HepG2 (cell line): ENCODE results near the gene C16orf54. TPM values are rescaled to one million over a fixed set of nuclear protein-coding genes. Genes with fewer than 3 reads are reported as not detected.
A peak's percentile ranks its signal among the peaks of the same experiment; 100 is the strongest.

ENCODE experiments used
- CREB1 ChIP-seq, 2 experiments: fragments of 450-650 bp in 1 of 2; IDR thresholded peaks; 2 replicates each; pipeline ENCODE4 v1.6.1; 2016 to 2017; ENCODE audit warnings: control low read depth in 1 of 2, mild to moderate bottlenecking in 1 of 2, missing compliant biosample characterization in 1 of 2, missing genetic modification characterization in 1 of 2
- FLYWCH1 ChIP-seq: sonication (generic); formaldehyde crosslinking; IDR thresholded peaks from 2 replicates; pipeline ENCODE4 v1.8.1; 2023; ENCODE audit warnings: mild to moderate bottlenecking, missing genetic modification reagents
- KDM5A ChIP-seq: fragments of 200-600 bp; sonication (generic); IDR thresholded peaks from 2 replicates; pipeline ENCODE4 v1.7.0; 2018; ENCODE audit warnings: antibody characterized with exemption, mild to moderate bottlenecking, low read length, borderline replicate concordance
- MAFF ChIP-seq: IDR thresholded peaks from 2 replicates; pipeline ENCODE4 v1.6.1; 2011; ENCODE audit warnings: low read depth, low read length, improper control_type of control experiment
- MED13 ChIP-seq: sonication (generic); formaldehyde crosslinking; IDR thresholded peaks from 2 replicates; pipeline ENCODE4 v1.5.0; 2020; ENCODE audit warnings: missing genetic modification reagents
- MED8 ChIP-seq: sonication (generic); formaldehyde crosslinking; IDR thresholded peaks from 2 replicates; pipeline ENCODE4 v1.8.1; 2023; ENCODE audit warnings: mild to moderate bottlenecking, missing genetic modification reagents; ENCODE audit not compliant: insufficient replicate concordance
- ZNF224 ChIP-seq: sonication (generic); formaldehyde crosslinking; IDR thresholded peaks from 2 replicates; pipeline ENCODE4 v1.5.0; 2020; ENCODE audit warnings: mild to moderate bottlenecking, missing genetic modification reagents
- ZNF225 ChIP-seq: sonication (generic); formaldehyde crosslinking; IDR thresholded peaks from 2 replicates; pipeline ENCODE4 v1.4.0; 2020; ENCODE audit warnings: mild to moderate bottlenecking, missing genetic modification reagents
- ZNF543 ChIP-seq: sonication (generic); formaldehyde crosslinking; IDR thresholded peaks from 2 replicates; pipeline ENCODE4 v1.4.0; 2020; ENCODE audit warnings: mild to moderate bottlenecking, missing genetic modification reagents
- ZNF775 ChIP-seq: sonication (generic); formaldehyde crosslinking; IDR thresholded peaks from 2 replicates; pipeline ENCODE4 v1.4.0; 2020; ENCODE audit warnings: missing genetic modification reagents, mild to moderate bottlenecking, moderate library complexity, borderline replicate concordance
- polyA plus RNA-seq, 8 experiments: library from polyadenylated mRNA; depleted of rRNA in 3 of 8; stranded (reverse) in 7 of 8; unstranded in 1 of 8; fragments of >200 nt; fragmentation: Illumina TruSeq in 4 of 8; extraction: Trizol in 4 of 8; gene quantifications; 2 replicates each; pipeline versions ENCODE4 v1.2.1 to v1.2.3, GENCODE V29; 2011 to 2016; ENCODE audit warnings: low read depth in 4 of 8, missing spikeins in 1 of 8, mixed read lengths in 1 of 8; ENCODE audit not compliant: insufficient read depth in 1 of 8
- total RNA-seq, 5 experiments: library from RNA; depleted of rRNA; stranded (reverse); fragments of >200 nt; fragmentation: Illumina TruSeq; extraction: Trizol; gene quantifications; 2 replicates each; pipeline ENCODE4 v1.2.3, GENCODE V29; 2016; ENCODE audit warnings: low read depth in 1 of 5
- TF ChIP-seq, protein P1 (sequence below): sonication (generic); formaldehyde crosslinking; IDR thresholded peaks from 2 replicates; pipeline ENCODE4 v1.4.0; 2020; ENCODE audit warnings: missing genetic modification reagents, borderline replicate concordance
- TF ChIP-seq, protein P2 (sequence below): sonication (generic); formaldehyde crosslinking; IDR thresholded peaks from 2 replicates; pipeline ENCODE4 v1.8.0; 2022; ENCODE audit warnings: mild to moderate bottlenecking, missing genetic modification reagents, moderate library complexity
- TF ChIP-seq, protein P3 (sequence below): IDR thresholded peaks from 2 replicates; pipeline ENCODE4 v1.6.1; 2016; ENCODE audit warnings: missing genetic modification reagents, missing compliant biosample characterization
- TF ChIP-seq, protein P4 (sequence below), 2 experiments: sonication (generic) in 1 of 2; formaldehyde crosslinking in 1 of 2; IDR thresholded peaks; 2 replicates each; pipeline versions ENCODE4 v1.4.0 to v1.6.1; 2016 to 2020; ENCODE audit warnings: borderline replicate concordance in 1 of 2, low read depth in 1 of 2, mild to moderate bottlenecking in 1 of 2, missing genetic modification reagents in 1 of 2
- TF ChIP-seq, protein P5 (sequence below): sonication (generic); formaldehyde crosslinking; IDR thresholded peaks from 2 replicates; pipeline ENCODE4 v1.9.0; 2021; ENCODE audit warnings: missing genetic modification reagents, mild to moderate bottlenecking, borderline replicate concordance

Gene C16orf54
- total and polyA plus RNA-seq, 2 of the 13 experiments (the other 11 are each of a cell fraction or from before 2014, with no cell fraction given), result not detected

DNA sequence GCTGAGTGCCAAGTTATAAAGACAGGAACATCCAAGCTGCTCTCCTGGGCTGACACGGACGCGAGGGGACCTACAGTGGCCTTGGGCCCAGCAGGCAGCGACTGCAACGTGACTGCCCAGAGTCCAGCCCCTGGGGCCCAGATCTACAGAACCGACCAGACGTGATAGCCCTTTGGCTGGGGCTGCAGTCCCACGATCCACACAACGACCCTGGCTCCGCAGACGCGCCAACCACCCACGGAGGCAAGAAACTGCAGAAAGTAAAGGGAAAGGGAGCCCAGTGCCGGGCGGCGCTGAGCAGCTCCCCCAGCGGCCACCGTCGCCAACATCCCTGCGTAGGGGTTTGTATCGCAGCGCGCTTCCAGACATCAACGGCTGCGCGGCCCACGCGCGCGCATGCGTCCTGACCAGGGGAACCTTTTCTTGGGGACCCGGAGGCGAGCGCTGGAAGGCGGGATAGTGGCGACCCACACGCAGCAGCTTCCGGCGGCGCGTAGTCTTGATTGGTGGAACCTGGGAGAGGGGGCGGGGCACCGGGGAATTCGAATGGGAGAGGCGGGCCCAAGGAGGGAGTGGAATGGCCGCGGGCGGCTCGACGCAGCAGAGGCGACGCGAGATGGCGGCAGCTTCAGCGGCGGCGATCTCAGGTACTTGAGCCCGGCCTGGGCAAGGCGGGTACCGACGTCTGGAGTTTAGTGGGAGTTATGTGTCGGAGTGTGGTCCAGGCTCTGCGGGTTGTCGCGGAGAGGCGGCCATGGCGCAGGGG, 44.6 kb upstream of the C16orf54 start, which contains the start of gene KIF22 (continued):
- TF ChIP-seq, protein P1, sequence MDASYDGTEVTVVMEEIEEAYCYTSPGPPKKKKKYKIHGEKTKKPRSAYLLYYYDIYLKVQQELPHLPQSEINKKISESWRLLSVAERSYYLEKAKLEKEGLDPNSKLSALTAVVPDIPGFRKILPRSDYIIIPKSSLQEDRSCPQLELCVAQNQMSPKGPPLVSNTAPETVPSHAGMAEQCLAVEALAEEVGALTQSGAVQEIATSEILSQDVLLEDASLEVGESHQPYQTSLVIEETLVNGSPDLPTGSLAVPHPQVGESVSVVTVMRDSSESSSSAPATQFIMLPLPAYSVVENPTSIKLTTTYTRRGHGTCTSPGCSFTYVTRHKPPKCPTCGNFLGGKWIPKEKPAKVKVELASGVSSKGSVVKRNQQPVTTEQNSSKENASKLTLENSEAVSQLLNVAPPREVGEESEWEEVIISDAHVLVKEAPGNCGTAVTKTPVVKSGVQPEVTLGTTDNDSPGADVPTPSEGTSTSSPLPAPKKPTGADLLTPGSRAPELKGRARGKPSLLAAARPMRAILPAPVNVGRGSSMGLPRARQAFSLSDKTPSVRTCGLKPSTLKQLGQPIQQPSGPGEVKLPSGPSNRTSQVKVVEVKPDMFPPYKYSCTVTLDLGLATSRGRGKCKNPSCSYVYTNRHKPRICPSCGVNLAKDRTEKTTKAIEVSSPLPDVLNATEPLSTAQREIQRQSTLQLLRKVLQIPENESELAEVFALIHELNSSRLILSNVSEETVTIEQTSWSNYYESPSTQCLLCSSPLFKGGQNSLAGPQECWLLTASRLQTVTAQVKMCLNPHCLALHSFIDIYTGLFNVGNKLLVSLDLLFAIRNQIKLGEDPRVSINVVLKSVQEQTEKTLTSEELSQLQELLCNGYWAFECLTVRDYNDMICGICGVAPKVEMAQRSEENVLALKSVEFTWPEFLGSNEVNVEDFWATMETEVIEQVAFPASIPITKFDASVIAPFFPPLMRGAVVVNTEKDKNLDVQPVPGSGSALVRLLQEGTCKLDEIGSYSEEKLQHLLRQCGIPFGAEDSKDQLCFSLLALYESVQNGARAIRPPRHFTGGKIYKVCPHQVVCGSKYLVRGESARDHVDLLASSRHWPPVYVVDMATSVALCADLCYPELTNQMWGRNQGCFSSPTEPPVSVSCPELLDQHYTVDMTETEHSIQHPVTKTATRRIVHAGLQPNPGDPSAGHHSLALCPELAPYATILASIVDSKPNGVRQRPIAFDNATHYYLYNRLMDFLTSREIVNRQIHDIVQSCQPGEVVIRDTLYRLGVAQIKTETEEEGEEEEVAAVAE (CRISPR knock-in tag), result 0 out of 2 replicates have a peak, but pooled peaks have one; percentile 54
- TF ChIP-seq KDM5A (peak; percentile 92), FLYWCH1 (CRISPR knock-in tag) (0 out of 2 replicates have a peak, but pooled peaks have one; percentile 15), CREB1 (IDR thresholded peaks at IDR 0.05) (peak; percentile 84), CREB1 (CRISPR knock-in tag; IDR thresholded peaks at IDR 0.05) (peak; percentile 77), MED8 (peak; percentile 73), MED13 (peak; percentile 91), ZNF224 (CRISPR knock-in tag) (peak; percentile 88; the same call in 1 of the 2 replicates), ZNF775 (CRISPR knock-in tag) (no peak; the same call in 1 of the 2 replicates), ZNF543 (CRISPR knock-in tag) (peak; percentile 96; the same call in 1 of the 2 replicates), MAFF (no peak), ZNF225 (CRISPR knock-in tag) (peak; percentile 30; the same call in 1 of the 2 replicates)
- TF ChIP-seq, protein P2, sequence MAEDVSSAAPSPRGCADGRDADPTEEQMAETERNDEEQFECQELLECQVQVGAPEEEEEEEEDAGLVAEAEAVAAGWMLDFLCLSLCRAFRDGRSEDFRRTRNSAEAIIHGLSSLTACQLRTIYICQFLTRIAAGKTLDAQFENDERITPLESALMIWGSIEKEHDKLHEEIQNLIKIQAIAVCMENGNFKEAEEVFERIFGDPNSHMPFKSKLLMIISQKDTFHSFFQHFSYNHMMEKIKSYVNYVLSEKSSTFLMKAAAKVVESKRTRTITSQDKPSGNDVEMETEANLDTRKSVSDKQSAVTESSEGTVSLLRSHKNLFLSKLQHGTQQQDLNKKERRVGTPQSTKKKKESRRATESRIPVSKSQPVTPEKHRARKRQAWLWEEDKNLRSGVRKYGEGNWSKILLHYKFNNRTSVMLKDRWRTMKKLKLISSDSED, result no peak
- TF ChIP-seq, protein P3, sequence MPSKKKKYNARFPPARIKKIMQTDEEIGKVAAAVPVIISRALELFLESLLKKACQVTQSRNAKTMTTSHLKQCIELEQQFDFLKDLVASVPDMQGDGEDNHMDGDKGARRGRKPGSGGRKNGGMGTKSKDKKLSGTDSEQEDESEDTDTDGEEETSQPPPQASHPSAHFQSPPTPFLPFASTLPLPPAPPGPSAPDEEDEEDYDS (CRISPR knock-in tag), result peak; percentile 89; the same call in 1 of the 2 replicates
- TF ChIP-seq, protein P4, sequence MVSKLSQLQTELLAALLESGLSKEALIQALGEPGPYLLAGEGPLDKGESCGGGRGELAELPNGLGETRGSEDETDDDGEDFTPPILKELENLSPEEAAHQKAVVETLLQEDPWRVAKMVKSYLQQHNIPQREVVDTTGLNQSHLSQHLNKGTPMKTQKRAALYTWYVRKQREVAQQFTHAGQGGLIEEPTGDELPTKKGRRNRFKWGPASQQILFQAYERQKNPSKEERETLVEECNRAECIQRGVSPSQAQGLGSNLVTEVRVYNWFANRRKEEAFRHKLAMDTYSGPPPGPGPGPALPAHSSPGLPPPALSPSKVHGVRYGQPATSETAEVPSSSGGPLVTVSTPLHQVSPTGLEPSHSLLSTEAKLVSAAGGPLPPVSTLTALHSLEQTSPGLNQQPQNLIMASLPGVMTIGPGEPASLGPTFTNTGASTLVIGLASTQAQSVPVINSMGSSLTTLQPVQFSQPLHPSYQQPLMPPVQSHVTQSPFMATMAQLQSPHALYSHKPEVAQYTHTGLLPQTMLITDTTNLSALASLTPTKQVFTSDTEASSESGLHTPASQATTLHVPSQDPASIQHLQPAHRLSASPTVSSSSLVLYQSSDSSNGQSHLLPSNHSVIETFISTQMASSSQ (IDR thresholded peaks at IDR 0.05; ENCODE audit: low read depth), result no peak
- TF ChIP-seq, protein P4 (CRISPR knock-in tag; IDR thresholded peaks at IDR 0.05; ENCODE audit: borderline replicate concordance), result peak; percentile 60
- TF ChIP-seq, protein P5, sequence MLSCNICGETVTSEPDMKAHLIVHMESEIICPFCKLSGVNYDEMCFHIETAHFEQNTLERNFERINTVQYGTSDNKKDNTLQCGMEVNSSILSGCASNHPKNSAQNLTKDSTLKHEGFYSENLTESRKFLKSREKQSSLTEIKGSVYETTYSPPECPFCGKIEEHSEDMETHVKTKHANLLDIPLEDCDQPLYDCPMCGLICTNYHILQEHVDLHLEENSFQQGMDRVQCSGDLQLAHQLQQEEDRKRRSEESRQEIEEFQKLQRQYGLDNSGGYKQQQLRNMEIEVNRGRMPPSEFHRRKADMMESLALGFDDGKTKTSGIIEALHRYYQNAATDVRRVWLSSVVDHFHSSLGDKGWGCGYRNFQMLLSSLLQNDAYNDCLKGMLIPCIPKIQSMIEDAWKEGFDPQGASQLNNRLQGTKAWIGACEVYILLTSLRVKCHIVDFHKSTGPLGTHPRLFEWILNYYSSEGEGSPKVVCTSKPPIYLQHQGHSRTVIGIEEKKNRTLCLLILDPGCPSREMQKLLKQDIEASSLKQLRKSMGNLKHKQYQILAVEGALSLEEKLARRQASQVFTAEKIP, result no peak
